Measurements from ENCODE around the gene TLE3.

TLE3 gene

GRCh38 chr15:70030851-70031250, 66.9 kb downstream of the TLE3 start:
- H3K9me3 ChIP-seq: no peaks in the 10 kb centered on the region
- H3K36me3 ChIP-seq: no peaks in the 10 kb centered on the region
- H3K27me3 ChIP-seq: peaks cover 44% of the 10 kb centered on the region
- no peak for DNase-seq
- H3K4me1 ChIP-seq: peaks cover 6% of the 10 kb centered on the region
- no peak overlapping the region for H3K4me3 ChIP-seq (ENCODE audit: low read depth, low read length)
- no peak for TF ChIP-seq CTCF (IDR thresholded peaks at IDR 0.05; ENCODE audit: low read depth, low read length)

GRCh38 chr15:70029297-70029701, 68.4 kb downstream of the TLE3 start:
- TF ChIP-seq CTCF (IDR thresholded peaks at IDR 0.05; ENCODE audit: low read depth, low read length): no peak
- no peak for DNase-seq
- no peaks in the 10 kb centered on the region for H3K36me3 ChIP-seq
- no peak overlapping the region for H3K4me3 ChIP-seq (ENCODE audit: low read depth, low read length)
- H3K27me3 ChIP-seq: peaks cover 37% of the 10 kb centered on the region
- no peaks in the 10 kb centered on the region for H3K9me3 ChIP-seq
- H3K4me1 ChIP-seq: peaks cover 5% of the 10 kb centered on the region

- no peaks in the 10 kb centered on the region for H3K9me3 ChIP-seq
- TF ChIP-seq CTCF (IDR thresholded peaks at IDR 0.05; ENCODE audit: low read depth, low read length): no peak
- no peaks in the 10 kb centered on the region for H3K4me1 ChIP-seq
- peaks cover 26% of the 10 kb centered on the region for H3K27me3 ChIP-seq
- DNase-seq: no peak
- H3K4me3 ChIP-seq (ENCODE audit: low read depth, low read length): no peak overlapping the region
- no peaks in the 10 kb centered on the region for H3K36me3 ChIP-seq
Measured at GRCh38 chr15:70027518-70027917, 70.2 kb downstream of the TLE3 start.

GRCh38 chr15:70026991-70027390, 70.7 kb downstream of the TLE3 start:
- Histone ChIP-seq H3K27me3 (peaks cover 23% of the 10 kb centered on the region), H3K4me3 (ENCODE audit: low read depth, low read length) (no peak overlapping the region), H3K9me3 (no peaks in the 10 kb centered on the region), H3K4me1 (no peaks in the 10 kb centered on the region), H3K36me3 (no peaks in the 10 kb centered on the region)
- no peak for DNase-seq
- TF ChIP-seq CTCF (IDR thresholded peaks at IDR 0.05; ENCODE audit: low read depth, low read length): no peak

GRCh38 chr15:70025413-70026296, 72.1 kb downstream of the TLE3 start:
- H3K4me3 ChIP-seq (ENCODE audit: low read depth, low read length): no peak overlapping the region
- H3K36me3 ChIP-seq: no peaks in the 10 kb centered on the region
- no peak for DNase-seq
- peaks cover 19% of the 10 kb centered on the region for H3K27me3 ChIP-seq
- no peaks in the 10 kb centered on the region for H3K9me3 ChIP-seq
- H3K4me1 ChIP-seq: no peaks in the 10 kb centered on the region
- no peak for TF ChIP-seq CTCF (IDR thresholded peaks at IDR 0.05; ENCODE audit: low read depth, low read length)

GRCh38 chr15:70024521-70024920, 73.2 kb downstream of the TLE3 start:
- H3K4me3 ChIP-seq (ENCODE audit: low read depth, low read length): no peak overlapping the region
- TF ChIP-seq CTCF (IDR thresholded peaks at IDR 0.05; ENCODE audit: low read depth, low read length): no peak
- H3K36me3 ChIP-seq: no peaks in the 10 kb centered on the region
- DNase-seq: no peak
- H3K27me3 ChIP-seq: peaks cover 16% of the 10 kb centered on the region
- H3K4me1 ChIP-seq: no peaks in the 10 kb centered on the region
- H3K9me3 ChIP-seq: no peaks in the 10 kb centered on the region
